Suprapubic skin (tissue), 4 donors: ENCODE measurements around the gene IRX5. TPM values are rescaled to one million over a fixed set of nuclear protein-coding genes. Genes with fewer than 3 reads are reported as not detected.

ENCODE experiments used
- DNase-seq, 2 donors: peaks; one replicate each; pipeline ENCODE4 v3.0.0-alpha.2; 2019; ENCODE audit warnings: low spot score in 2 of 2
- H3K27ac ChIP-seq: fragments of 200-600 bp; sonication (generic); one replicate; pipeline ENCODE4 v1.5.1; 2019
- H3K27me3 ChIP-seq: fragments of 200-600 bp; sonication (generic); one replicate; pipeline ENCODE4 v1.5.1; 2019
- H3K36me3 ChIP-seq: fragments of 200-600 bp; sonication (generic); one replicate; pipeline ENCODE4 v1.5.1; 2019
- H3K4me1 ChIP-seq: fragments of 200-600 bp; sonication (generic); one replicate; pipeline ENCODE4 v1.5.1; 2019
- H3K4me3 ChIP-seq: fragments of 200-600 bp; sonication (generic); one replicate; pipeline ENCODE4 v1.5.1; 2019; ENCODE audit warnings: mild to moderate bottlenecking
- H3K9me3 ChIP-seq: fragments of 200-600 bp; sonication (generic); one replicate; pipeline ENCODE4 v1.5.1; 2019
- EP300 ChIP-seq: sonication (generic); formaldehyde crosslinking; IDR thresholded peaks from one replicate; pipeline ENCODE4 v1.6.1; 2017; ENCODE audit warnings: antibody characterized with exemption
- POLR2A ChIP-seq, 2 donors: fragments of 450-650 bp; IDR thresholded peaks; one replicate each; pipeline ENCODE4 v1.6.1; 2017; ENCODE audit warnings: antibody characterized with exemption in 2 of 2, mild to moderate bottlenecking in 2 of 2, moderate library complexity in 2 of 2
- POLR2AphosphoS5 ChIP-seq, 3 donors: sonication (generic); formaldehyde crosslinking; IDR thresholded peaks; one replicate each; pipeline ENCODE4 v1.6.1; 2017; ENCODE audit warnings: antibody characterized with exemption in 3 of 3
- WGBS: methylation state at CpG from one replicate; pipeline ENCODE4 v1.1.5; 2018; 5-methylcytosine and 5-hydroxymethylcytosine counted together
- total RNA-seq, 4 donors: library from RNA; depleted of rRNA; stranded (reverse); fragments of >200 nt; gene quantifications; one replicate each; pipeline ENCODE4 v1.1.0, GENCODE V29; 2016
- TF ChIP-seq, protein P1 (sequence below), 2 donors: fragments of 200-600 bp in 1 of 2; fragments of 450-650 bp in 1 of 2; sonication (generic) in 1 of 2; IDR thresholded peaks; one replicate each; pipeline ENCODE4 v1.5.1; 2016 to 2019; ENCODE audit warnings: antibody characterized with exemption in 2 of 2, mild to moderate bottlenecking in 1 of 2, moderate library complexity in 1 of 2

The IRX5 gene
- total RNA-seq, 4 donors from 2014 or later = 41.3 to 64.8 (median 51.6) TPM

- H3K27ac ChIP-seq = peak overlapping the region; percentile 96
- TF ChIP-seq, protein P1, sequence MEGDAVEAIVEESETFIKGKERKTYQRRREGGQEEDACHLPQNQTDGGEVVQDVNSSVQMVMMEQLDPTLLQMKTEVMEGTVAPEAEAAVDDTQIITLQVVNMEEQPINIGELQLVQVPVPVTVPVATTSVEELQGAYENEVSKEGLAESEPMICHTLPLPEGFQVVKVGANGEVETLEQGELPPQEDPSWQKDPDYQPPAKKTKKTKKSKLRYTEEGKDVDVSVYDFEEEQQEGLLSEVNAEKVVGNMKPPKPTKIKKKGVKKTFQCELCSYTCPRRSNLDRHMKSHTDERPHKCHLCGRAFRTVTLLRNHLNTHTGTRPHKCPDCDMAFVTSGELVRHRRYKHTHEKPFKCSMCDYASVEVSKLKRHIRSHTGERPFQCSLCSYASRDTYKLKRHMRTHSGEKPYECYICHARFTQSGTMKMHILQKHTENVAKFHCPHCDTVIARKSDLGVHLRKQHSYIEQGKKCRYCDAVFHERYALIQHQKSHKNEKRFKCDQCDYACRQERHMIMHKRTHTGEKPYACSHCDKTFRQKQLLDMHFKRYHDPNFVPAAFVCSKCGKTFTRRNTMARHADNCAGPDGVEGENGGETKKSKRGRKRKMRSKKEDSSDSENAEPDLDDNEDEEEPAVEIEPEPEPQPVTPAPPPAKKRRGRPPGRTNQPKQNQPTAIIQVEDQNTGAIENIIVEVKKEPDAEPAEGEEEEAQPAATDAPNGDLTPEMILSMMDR (IDR thresholded peaks at IDR 0.05) = no peak
- TF ChIP-seq POLR2A (IDR thresholded peaks at IDR 0.05) (no peak), EP300 (no peak), POLR2AphosphoS5 (IDR thresholded peaks at IDR 0.05) (no peak)
- H3K4me3 ChIP-seq = peak overlapping the region; percentile 75
- no peak for DNase-seq
- H3K4me1 ChIP-seq = peaks cover 45% of the 10 kb centered on the region
- no peaks in the 10 kb centered on the region for H3K9me3 ChIP-seq
- H3K36me3 ChIP-seq = no peaks in the 10 kb centered on the region
- peaks cover 17% of the 10 kb centered on the region for H3K27me3 ChIP-seq
- 23% methylated on average over 13 of the region's 13 CpGs for WGBS
These were observed 3.3 kb upstream of the IRX5 start for GRCh38 chr16:54927125-54928015.

DNA sequence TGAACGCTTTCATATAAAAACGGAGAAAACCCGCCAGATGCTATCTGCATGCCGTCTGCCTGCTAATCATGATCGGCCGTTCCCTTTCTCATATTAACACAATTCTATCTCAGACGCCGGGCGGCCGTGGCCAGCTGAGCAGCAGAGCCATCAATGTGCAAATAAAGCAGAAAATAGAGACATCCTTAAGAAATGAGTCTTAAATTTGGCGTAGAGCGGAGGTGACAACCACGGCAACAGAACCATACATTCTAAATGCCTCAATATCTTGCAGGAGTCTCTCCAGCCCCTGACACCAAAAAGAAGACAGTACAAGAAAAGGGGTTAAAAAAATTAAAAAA is 2.7 kb upstream of the IRX5 start:
- peak overlapping the region; percentile 96 for H3K27ac ChIP-seq
- peaks cover 42% of the 10 kb centered on the region for H3K4me1 ChIP-seq
- H3K9me3 ChIP-seq = no peaks in the 10 kb centered on the region
- TF ChIP-seq, protein P1 (IDR thresholded peaks at IDR 0.05) = no peak
- TF ChIP-seq POLR2AphosphoS5 (IDR thresholded peaks at IDR 0.05) = peak in 1 of 3 donors; percentile 7
- no peak for TF ChIP-seq POLR2A (IDR thresholded peaks at IDR 0.05)
- peak overlapping the region; percentile 75 for H3K4me3 ChIP-seq
- peak in 1 of 2 donors; percentile 79 for DNase-seq
- 2% methylated on average over 13 of the region's 13 CpGs for WGBS
- H3K36me3 ChIP-seq = no peaks in the 10 kb centered on the region
- peaks cover 23% of the 10 kb centered on the region for H3K27me3 ChIP-seq

DNA sequence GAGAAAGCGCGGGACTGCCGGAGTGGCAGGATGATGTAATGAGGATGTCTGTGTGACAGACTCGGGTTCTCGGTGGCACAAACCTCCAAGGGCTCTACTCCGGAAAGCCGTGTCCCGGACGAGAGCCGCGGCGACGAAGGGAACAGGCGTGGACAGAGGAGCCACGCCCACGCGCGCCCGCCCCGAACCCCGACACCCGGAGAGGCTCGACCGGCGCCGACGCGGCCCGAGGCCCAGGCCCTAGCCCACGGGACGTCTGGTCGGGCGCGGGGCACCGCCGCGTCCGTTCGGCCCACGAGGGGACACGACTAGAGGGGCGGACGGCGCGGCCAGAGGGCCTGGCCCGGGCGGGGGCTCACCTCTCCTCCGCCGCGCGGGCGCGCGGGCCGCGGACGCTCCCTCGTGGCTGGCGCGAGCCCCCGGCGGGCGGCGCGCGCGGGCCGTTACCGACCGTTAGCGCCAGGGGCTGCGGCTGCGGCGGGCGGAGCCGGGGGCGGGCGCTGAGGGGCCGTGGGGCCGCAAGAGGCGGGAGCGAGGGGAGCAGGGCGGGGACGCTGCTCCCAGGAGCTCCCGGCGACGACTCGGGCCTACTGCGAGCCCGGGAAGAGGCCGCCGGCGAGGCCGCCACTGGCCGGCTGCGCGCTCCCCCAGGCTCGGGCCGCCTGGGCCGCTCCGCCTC is 2.1 kb upstream of the IRX5 start:
- DNase-seq = peak; percentile 90
- H3K9me3 ChIP-seq = no peaks in the 10 kb centered on the region
- peak in 1 of 3 donors; percentile 2 for TF ChIP-seq POLR2AphosphoS5 (IDR thresholded peaks at IDR 0.05)
- TF ChIP-seq POLR2A (IDR thresholded peaks at IDR 0.05) = peak in 1 of 2 donors; percentile 69
- no peak for TF ChIP-seq EP300
- TF ChIP-seq, protein P1 (IDR thresholded peaks at IDR 0.05) = peak in 1 of 2 donors; percentile 5
- no peaks in the 10 kb centered on the region for H3K36me3 ChIP-seq
- peaks cover 40% of the 10 kb centered on the region for H3K4me1 ChIP-seq
- peak overlapping the region; percentile 75 for H3K4me3 ChIP-seq
- 0% methylated on average over 23 of the region's 101 CpGs for WGBS
- H3K27ac ChIP-seq = peak overlapping the region; percentile 96
- peaks cover 29% of the 10 kb centered on the region for H3K27me3 ChIP-seq

GRCh38 chr16:54929090-54930004 is 1.3 kb upstream of the IRX5 start:
- under 1% methylated on average over 51 of the region's 73 CpGs for WGBS
- DNase-seq = peak; percentile 100
- H3K27me3 ChIP-seq = peaks cover 30% of the 10 kb centered on the region
- TF ChIP-seq POLR2A (IDR thresholded peaks at IDR 0.05) (peak in 1 of 2 donors; percentile 4), POLR2AphosphoS5 (IDR thresholded peaks at IDR 0.05) (peak in 1 of 3 donors; percentile 24), EP300 (no peak)
- TF ChIP-seq, protein P1 (IDR thresholded peaks at IDR 0.05) = peak; percentile 17 to 18
- H3K9me3 ChIP-seq = no peaks in the 10 kb centered on the region
- peak overlapping the region; percentile 96 for H3K27ac ChIP-seq
- no peaks in the 10 kb centered on the region for H3K36me3 ChIP-seq
- H3K4me3 ChIP-seq = peak overlapping the region; percentile 75
- H3K4me1 ChIP-seq = peaks cover 40% of the 10 kb centered on the region
